Embryonic facial prominence (tissue), 1 donor: ENCODE results near the gene TMEM179B.

Experiments used
- DNase-seq: peaks from one replicate; pipeline ENCODE4 v3.0.0-alpha.2; 2016; ENCODE audit errors: extremely low spot score

Gene TMEM179B

DNA sequence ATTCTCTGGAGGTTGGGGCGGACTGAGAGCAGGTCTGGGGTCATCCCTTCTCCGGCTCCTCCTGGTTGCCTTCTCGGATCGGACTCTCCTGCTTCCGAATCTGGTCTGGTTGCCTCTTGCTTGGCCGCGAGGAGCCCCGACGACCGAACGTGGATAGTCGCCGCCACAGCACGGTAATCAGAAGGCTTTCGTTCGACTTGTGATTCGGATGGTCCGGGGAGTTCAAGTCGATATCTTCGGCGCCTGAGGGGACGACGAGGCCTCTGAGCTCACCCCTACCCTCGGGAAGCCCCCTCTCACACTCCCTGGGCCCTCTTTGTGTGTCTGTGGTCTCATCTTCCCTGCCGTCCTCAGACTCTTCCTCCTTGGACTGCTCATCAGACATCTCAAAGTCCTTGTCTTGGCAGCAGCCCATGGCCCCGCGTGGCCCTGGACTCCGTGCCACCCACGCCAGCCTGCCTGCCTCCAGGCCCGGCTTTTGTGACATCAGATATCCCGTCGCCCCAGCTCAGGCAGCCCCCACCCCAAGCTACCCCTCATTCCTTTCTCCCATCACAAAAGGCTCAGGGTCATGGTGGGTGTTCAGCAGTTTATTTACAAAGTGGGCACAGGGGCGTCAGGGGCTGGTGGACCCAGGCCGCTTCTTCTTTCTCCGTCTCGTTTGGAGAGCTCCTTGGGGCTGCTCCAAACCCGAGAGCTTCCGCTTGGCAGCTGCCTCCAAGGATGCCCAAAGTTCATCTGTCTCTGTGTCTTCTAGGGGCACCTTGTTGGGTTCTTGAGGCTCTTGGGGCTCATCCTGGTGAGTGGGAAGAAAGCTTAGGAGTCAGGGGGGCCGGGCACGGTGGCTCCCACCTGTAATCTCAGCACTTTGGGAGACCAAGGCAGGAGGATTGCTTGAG is 45.4 kb downstream of the TMEM179B start, which contains the start of gene TEX54:
TSS of gene TEX54 (minus strand) at position 506 of the 899 bp plus-strand sequence.
- DNase-seq = no peak

DNA sequence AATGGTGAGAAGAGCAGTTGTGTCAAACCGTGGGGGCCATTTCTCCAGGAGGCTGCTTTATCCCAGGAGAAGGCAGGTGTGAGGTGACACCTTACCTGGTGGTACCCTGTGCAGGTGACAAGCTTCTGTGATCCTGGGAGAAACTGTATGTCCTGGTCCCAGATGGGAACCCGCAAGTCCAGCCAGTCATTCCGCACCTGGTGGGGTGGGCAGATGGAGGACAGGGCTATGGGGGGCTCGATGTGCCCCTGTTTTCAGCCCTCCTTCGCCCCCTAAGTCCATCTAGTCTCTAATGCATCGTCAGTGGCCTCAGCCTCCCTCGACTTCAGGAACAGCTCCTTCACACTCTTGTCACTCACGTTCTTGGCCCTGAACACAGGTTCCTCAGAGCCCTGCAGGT is 48.1 kb downstream of the TMEM179B start:
- no peak for DNase-seq

DNA sequence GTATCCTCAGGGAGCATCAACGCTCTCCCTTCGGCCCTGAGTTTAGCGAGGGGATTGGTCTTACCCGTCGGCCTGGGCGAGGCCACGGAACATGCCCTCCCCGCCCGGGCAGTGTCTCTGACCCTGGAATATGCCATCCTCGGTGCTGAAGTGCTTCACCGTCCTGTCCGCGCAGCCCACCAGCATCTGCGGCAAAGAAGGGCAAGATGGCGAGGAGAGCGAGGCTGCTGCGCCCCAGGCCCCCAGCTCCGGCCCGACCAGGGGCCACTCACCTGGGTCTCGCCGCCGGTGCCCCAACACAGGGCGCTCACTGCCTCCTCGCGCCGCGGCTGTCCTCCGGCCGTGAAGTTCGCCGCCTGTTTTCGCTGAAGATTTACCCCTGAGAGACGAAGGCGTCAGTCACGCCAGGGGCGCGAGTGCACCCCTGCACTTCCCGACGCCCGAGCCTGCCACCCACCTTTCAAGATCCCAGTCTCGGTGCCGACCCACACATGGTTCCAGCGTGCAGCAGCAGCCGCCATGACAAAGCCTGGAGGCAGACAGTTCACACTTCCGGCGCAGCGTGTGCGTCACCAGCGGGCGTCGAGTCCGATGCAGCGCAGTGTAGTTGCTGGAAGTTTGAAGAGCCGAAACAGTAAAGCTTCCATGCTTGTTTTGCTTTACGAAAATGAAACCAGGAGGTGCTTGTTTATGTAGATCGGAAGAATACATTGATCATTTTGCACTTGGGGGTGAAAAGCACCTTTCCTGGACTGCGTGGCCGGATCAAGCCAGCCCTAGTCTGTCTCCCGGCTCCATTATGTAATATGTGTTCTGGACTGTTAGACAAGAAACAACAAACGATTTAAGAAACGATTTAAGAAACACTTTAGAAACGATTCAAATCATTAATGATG is 52.1 kb downstream of the TMEM179B start, which contains the start of gene WDR74:
TSS of gene WDR74 (minus strand) at position 541 of the 896 bp plus-strand sequence. CDS start at position 521, 20 bp downstream.
- peak; percentile 94 for DNase-seq
